Measurements from ENCODE around the gene RABEPK. TPM values are rescaled to one million over a fixed set of nuclear protein-coding genes. Genes with fewer than 3 reads are reported as not detected.
"Not testable (repeated sequence)": the region's sequence is repeated elsewhere in the genome, so short reads cannot be mapped to it uniquely, and the experiment has no call there.

Gene RABEPK
- total RNA-seq, 1 donor from 2014 or later = 30.7 TPM

DNA sequence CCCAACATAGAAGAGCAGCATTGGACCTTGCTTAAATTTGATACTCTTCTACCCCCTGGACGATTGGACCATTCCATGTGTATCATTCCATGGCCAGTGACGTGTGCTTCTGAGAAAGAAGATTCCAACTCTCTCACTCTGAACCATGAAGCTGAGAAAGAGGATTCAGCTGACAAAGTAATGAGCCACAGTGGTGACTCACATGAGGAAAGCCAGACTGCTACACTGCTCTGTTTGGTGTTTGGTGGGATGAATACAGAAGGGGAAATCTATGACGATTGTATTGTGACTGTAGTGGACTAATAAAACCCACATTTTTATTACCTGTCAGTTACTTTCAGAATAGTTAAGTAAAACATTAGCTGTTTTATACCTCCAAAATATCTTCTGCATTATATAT lies 33.3 kb downstream of the RABEPK start:
- no peaks in the 10 kb centered on the region for H3K9me3 ChIP-seq (ENCODE audit: insufficient read depth, low read depth, low read length)
- H3K79me2 ChIP-seq (ENCODE audit: insufficient read depth, low read length) = peaks cover 40% of the 10 kb centered on the region
- H3K4me3 ChIP-seq (ENCODE audit: insufficient read depth, low read depth, low read length) = no peak overlapping the region
- no peak for TF ChIP-seq EZH2 (IDR thresholded peaks at IDR 0.05; ENCODE audit: insufficient read depth, low read length)
- TF ChIP-seq, protein P1, sequence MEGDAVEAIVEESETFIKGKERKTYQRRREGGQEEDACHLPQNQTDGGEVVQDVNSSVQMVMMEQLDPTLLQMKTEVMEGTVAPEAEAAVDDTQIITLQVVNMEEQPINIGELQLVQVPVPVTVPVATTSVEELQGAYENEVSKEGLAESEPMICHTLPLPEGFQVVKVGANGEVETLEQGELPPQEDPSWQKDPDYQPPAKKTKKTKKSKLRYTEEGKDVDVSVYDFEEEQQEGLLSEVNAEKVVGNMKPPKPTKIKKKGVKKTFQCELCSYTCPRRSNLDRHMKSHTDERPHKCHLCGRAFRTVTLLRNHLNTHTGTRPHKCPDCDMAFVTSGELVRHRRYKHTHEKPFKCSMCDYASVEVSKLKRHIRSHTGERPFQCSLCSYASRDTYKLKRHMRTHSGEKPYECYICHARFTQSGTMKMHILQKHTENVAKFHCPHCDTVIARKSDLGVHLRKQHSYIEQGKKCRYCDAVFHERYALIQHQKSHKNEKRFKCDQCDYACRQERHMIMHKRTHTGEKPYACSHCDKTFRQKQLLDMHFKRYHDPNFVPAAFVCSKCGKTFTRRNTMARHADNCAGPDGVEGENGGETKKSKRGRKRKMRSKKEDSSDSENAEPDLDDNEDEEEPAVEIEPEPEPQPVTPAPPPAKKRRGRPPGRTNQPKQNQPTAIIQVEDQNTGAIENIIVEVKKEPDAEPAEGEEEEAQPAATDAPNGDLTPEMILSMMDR (IDR thresholded peaks at IDR 0.05; ENCODE audit: insufficient read depth, low read depth, low read length) = no peak
- Mint-ChIP-seq H3K4me3 (ENCODE audit: unreplicated experiment) (peak overlapping the region; percentile 31), H3K4me1 (ENCODE audit: low read depth, unreplicated experiment) (peaks cover 30% of the 10 kb centered on the region), H3K36me3 (ENCODE audit: low read depth, unreplicated experiment) (peaks cover 34% of the 10 kb centered on the region), H3K27ac (ENCODE audit: unreplicated experiment) (peak overlapping the region; percentile 59), H3K27me3 (ENCODE audit: low read depth, unreplicated experiment) (no peaks in the 10 kb centered on the region), H3K9me3 (ENCODE audit: unreplicated experiment) (no peaks in the 10 kb centered on the region)
- no peak overlapping the region for H2AFZ ChIP-seq (ENCODE audit: low read depth, low read length)
- H4K20me1 ChIP-seq (ENCODE audit: insufficient read depth, low read length) = peaks cover 47% of the 10 kb centered on the region
- peak overlapping the region; percentile 85 for H3K27ac ChIP-seq (ENCODE audit: low read depth, low read length)
- peak overlapping the region; percentile 38 for H3K4me2 ChIP-seq (ENCODE audit: low read length)
- H3K27me3 ChIP-seq (ENCODE audit: insufficient read depth, low read length) = no peaks in the 10 kb centered on the region
- peak overlapping the region; percentile 46 for H3K9ac ChIP-seq (ENCODE audit: low read length)
- FAIRE-seq (peak; percentile 92), DNase-seq (ENCODE audit: low read depth) (peak; percentile 99)
- peaks cover 25% of the 10 kb centered on the region for H3K4me1 ChIP-seq (ENCODE audit: insufficient read depth, low read length)
- peaks cover 46% of the 10 kb centered on the region for H3K36me3 ChIP-seq (ENCODE audit: insufficient read depth, low read length)

DNA sequence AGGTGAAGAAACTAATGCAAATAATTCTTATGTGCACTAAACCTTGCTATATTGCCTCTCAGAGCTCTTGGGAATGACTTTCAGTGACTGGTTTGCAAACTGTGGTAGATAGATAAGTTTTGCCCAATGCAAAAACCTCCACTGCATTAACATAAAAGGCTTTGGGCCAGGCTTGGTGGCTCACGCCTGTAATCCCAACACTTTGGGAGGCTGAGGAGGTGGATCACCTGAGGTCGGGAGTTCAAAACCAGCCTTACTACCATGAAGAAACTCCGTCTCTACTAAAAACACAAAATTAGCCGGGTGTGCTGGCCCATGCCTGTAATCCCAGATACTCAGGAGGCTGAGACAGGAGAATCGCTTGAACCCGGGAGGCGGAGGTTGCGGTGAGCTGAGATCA lies 33.8 kb downstream of the RABEPK start:
- peaks cover 38% of the 10 kb centered on the region for H3K36me3 Mint-ChIP-seq (ENCODE audit: low read depth, unreplicated experiment)
- Histone ChIP-seq H3K36me3 (ENCODE audit: insufficient read depth, low read length) (peaks cover 51% of the 10 kb centered on the region), H3K27ac (ENCODE audit: low read depth, low read length) (peak overlapping the region; percentile 85), H3K4me1 (ENCODE audit: insufficient read depth, low read length) (peaks cover 29% of the 10 kb centered on the region), H4K20me1 (ENCODE audit: insufficient read depth, low read length) (peaks cover 51% of the 10 kb centered on the region), H3K79me2 (ENCODE audit: insufficient read depth, low read length) (peaks cover 44% of the 10 kb centered on the region), H3K4me2 (ENCODE audit: low read length) (peak overlapping the region; percentile 38), H3K9ac (ENCODE audit: low read length) (peak overlapping the region; percentile 46)
- not testable (repeated sequence) for H3K9me3 Mint-ChIP-seq (ENCODE audit: unreplicated experiment); H3K9me3 ChIP-seq (ENCODE audit: insufficient read depth, low read depth, low read length); H3K27me3 Mint-ChIP-seq (ENCODE audit: low read depth, unreplicated experiment); H3K4me3 ChIP-seq (ENCODE audit: insufficient read depth, low read depth, low read length); H2AFZ ChIP-seq (ENCODE audit: low read depth, low read length); H3K27me3 ChIP-seq (ENCODE audit: insufficient read depth, low read length); FAIRE-seq; H3K4me3 Mint-ChIP-seq (ENCODE audit: unreplicated experiment); DNase-seq (ENCODE audit: low read depth)
- H3K27ac Mint-ChIP-seq (ENCODE audit: unreplicated experiment) = peak overlapping the region; percentile 59
- H3K4me1 Mint-ChIP-seq (ENCODE audit: low read depth, unreplicated experiment) = peaks cover 34% of the 10 kb centered on the region

DNA sequence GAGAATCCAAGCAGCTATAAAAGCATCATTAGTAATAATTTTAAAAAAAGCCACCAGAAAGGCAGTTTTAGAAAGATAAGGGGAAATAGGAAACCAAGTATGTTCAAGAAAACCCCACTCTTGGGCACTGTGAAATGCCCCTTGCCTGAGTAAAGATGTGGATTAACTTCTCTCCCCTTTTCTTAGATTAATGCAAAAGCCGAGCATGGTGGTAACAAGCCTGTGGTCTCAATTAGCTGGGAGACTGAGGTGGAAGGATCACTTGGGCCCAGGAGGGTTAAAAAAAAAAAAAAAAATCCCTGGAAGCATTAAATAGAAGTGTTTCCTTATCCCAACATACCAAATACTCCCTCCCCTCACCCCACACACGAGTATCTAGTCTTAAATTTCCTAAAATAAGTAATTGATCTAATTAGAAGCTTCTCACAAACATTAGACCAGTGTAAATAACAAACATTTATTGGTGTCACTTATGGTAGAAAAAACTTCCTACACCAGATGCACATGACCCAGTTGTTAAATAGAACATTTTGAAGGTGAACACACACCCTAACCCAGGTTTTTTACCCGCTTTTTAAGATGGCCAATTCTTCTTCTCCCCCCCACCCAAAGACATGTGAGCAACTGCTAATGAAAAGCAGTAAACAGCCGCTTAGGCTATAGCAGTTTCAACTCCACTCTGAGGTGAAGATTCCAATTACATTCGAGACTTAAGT lies 35.6 kb downstream of the RABEPK start:
- H3K27ac ChIP-seq (ENCODE audit: low read depth, low read length) = peak overlapping the region; percentile 21
- no peaks in the 10 kb centered on the region for H3K27me3 Mint-ChIP-seq (ENCODE audit: low read depth, unreplicated experiment)
- peak overlapping the region; percentile 100 for H3K4me3 ChIP-seq (ENCODE audit: insufficient read depth, low read depth, low read length)
- H4K20me1 ChIP-seq (ENCODE audit: insufficient read depth, low read length) = peaks cover 70% of the 10 kb centered on the region
- TF ChIP-seq EZH2 (IDR thresholded peaks at IDR 0.05; ENCODE audit: insufficient read depth, low read length) = no peak
- TF ChIP-seq, protein P1 (IDR thresholded peaks at IDR 0.05; ENCODE audit: insufficient read depth, low read depth, low read length) = no peak
- H3K27me3 ChIP-seq (ENCODE audit: insufficient read depth, low read length) = no peaks in the 10 kb centered on the region
- peak overlapping the region; percentile 89 for H3K27ac Mint-ChIP-seq (ENCODE audit: unreplicated experiment)
- peak overlapping the region; percentile 100 for H3K9ac ChIP-seq (ENCODE audit: low read length)
- H3K9me3 ChIP-seq (ENCODE audit: insufficient read depth, low read depth, low read length) = no peaks in the 10 kb centered on the region
- H3K4me3 Mint-ChIP-seq (ENCODE audit: unreplicated experiment) = peak overlapping the region; percentile 97
- peaks cover 31% of the 10 kb centered on the region for H3K4me1 ChIP-seq (ENCODE audit: insufficient read depth, low read length)
- H3K79me2 ChIP-seq (ENCODE audit: insufficient read depth, low read length) = peaks cover 63% of the 10 kb centered on the region
- H3K36me3 Mint-ChIP-seq (ENCODE audit: low read depth, unreplicated experiment) = peaks cover 43% of the 10 kb centered on the region
- H3K4me1 Mint-ChIP-seq (ENCODE audit: low read depth, unreplicated experiment) = peaks cover 34% of the 10 kb centered on the region
- FAIRE-seq = no peak
- no peaks in the 10 kb centered on the region for H3K9me3 Mint-ChIP-seq (ENCODE audit: unreplicated experiment)
- no peak for DNase-seq (ENCODE audit: low read depth)
- no peak overlapping the region for H2AFZ ChIP-seq (ENCODE audit: low read depth, low read length)
- H3K4me2 ChIP-seq (ENCODE audit: low read length) = peak overlapping the region; percentile 92
- peaks cover 58% of the 10 kb centered on the region for H3K36me3 ChIP-seq (ENCODE audit: insufficient read depth, low read length)

DNA sequence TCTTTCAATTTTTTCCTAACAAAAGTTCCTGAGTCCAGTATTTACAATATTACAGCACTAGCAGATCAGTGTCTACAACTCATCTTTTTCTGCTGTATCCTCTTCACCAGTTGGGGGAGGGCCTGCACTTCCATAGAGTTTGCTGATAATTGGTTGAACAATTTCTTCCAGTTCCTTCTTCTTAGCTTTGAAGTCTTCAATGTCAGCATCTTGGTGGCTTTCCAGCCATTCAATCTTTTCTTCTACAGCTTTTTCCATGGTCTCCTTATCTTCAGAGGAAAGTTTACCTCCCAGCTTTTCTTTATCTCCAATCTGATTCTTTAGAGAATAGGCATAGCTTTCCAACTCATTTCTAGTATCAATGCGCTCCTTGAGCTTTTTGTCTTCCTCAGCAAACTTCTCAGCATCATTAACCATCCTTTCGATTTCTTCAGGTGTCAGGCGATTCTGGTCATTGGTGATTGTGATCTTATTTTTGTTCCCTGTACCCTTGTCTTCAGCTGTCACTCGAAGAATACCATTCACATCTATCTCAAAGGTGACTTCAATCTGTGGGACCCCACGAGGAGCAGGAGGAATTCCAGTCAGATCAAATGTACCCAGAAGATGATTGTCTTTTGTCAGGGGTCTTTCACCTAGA lies 36.3 kb downstream of the RABEPK start:
- H3K4me3 Mint-ChIP-seq (ENCODE audit: unreplicated experiment) = peak overlapping the region; percentile 97
- not testable (repeated sequence) for H3K27ac ChIP-seq (ENCODE audit: low read depth, low read length); H3K27ac Mint-ChIP-seq (ENCODE audit: unreplicated experiment); DNase-seq (ENCODE audit: low read depth); FAIRE-seq; H3K27me3 Mint-ChIP-seq (ENCODE audit: low read depth, unreplicated experiment); H3K9me3 Mint-ChIP-seq (ENCODE audit: unreplicated experiment); H3K9me3 ChIP-seq (ENCODE audit: insufficient read depth, low read depth, low read length); H3K27me3 ChIP-seq (ENCODE audit: insufficient read depth, low read length); H2AFZ ChIP-seq (ENCODE audit: low read depth, low read length)
- Histone ChIP-seq H3K79me2 (ENCODE audit: insufficient read depth, low read length) (peaks cover 66% of the 10 kb centered on the region), H3K9ac (ENCODE audit: low read length) (peak overlapping the region; percentile 100), H4K20me1 (ENCODE audit: insufficient read depth, low read length) (peaks cover 71% of the 10 kb centered on the region), H3K4me1 (ENCODE audit: insufficient read depth, low read length) (peaks cover 32% of the 10 kb centered on the region), H3K4me3 (ENCODE audit: insufficient read depth, low read depth, low read length) (peak overlapping the region; percentile 100), H3K36me3 (ENCODE audit: insufficient read depth, low read length) (peaks cover 58% of the 10 kb centered on the region), H3K4me2 (ENCODE audit: low read length) (peak overlapping the region; percentile 92)
- peaks cover 34% of the 10 kb centered on the region for H3K4me1 Mint-ChIP-seq (ENCODE audit: low read depth, unreplicated experiment)
- H3K36me3 Mint-ChIP-seq (ENCODE audit: low read depth, unreplicated experiment) = peaks cover 45% of the 10 kb centered on the region
